Tibial nerve (tissue), 4 donors: ENCODE results near the gene TMEM135.

ENCODE experiments used
- CTCF ChIP-seq, 5 experiments: fragments of 200-600 bp in 3 of 5; fragments of 450-650 bp in 2 of 5; sonication (generic) in 3 of 5; IDR thresholded peaks; one replicate each; pipeline ENCODE4 v1.5.1; 2016 to 2019; ENCODE audit warnings: antibody characterized with exemption in 5 of 5, mild to moderate bottlenecking in 3 of 5, moderate library complexity in 2 of 5
- EP300 ChIP-seq, 2 donors: sonication (generic); formaldehyde crosslinking; IDR thresholded peaks; one replicate each; pipeline ENCODE4 v1.6.1; 2017; ENCODE audit warnings: antibody characterized with exemption in 2 of 2, mild to moderate bottlenecking in 1 of 2
- POLR2A ChIP-seq, 2 donors: fragments of 450-650 bp; IDR thresholded peaks; one replicate each; pipeline ENCODE4 v1.6.1; 2017; ENCODE audit warnings: antibody characterized with exemption in 2 of 2, mild to moderate bottlenecking in 2 of 2, moderate library complexity in 2 of 2

DNA sequence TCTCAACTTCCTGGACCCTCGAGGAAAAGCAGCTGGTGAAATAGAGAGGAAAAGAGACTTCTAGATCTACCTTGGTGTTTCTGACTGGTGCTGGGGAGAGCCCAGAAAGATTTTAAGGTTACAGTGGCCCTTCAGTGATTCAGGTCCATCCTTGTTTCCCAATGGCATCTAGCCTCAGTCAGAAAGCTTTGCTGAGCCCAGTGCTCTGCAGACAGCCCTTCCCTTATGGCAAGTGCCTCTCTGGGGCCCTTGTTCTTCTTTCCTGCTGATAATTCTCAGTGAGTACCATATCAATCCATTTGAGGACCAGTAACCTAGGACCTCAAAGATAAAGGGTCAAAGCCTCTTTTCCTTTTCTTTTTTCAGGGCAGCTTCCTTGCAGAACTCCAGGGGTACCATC lies 25.1 kb upstream of the TMEM135 start:
- TF ChIP-seq CTCF (IDR thresholded peaks at IDR 0.05) (no peak), POLR2A (IDR thresholded peaks at IDR 0.05) (no peak), EP300 (IDR thresholded peaks at IDR 0.05) (no peak)
